ENCODE results near the gene MARVELD3. TPM values are rescaled to one million over a fixed set of nuclear protein-coding genes. Genes with fewer than 3 reads are reported as not detected.
"Not testable (repeated sequence)": the region's sequence is repeated elsewhere in the genome, so short reads cannot be mapped to it uniquely, and the experiment has no call there.

MARVELD3 gene
- total RNA-seq, 2 donors from 2014 or later, result not detected

DNA sequence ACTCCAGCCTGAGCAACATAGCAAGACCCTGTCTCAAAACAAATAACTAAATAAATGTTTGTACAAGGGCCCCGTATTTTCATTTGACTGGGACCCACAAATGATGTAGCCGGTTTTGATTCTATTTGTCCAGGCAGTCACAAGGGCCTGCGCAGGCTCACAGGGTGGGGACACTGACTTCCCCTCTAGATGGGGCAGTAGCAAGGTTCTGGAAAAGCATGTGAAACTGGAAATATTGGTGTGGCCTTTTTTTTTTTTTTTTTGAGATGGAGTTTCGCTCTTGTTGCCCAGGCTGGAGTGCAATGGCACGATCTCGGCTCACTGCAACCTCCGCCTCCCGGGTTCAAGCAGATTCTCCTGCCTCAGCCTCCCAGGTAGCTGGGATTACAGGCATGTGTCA is 11.0 kb upstream of the MARVELD3 start:
- DNase-seq; intact Hi-C loops (cut with DNase I); ATAC-seq: not testable (repeated sequence)

DNA sequence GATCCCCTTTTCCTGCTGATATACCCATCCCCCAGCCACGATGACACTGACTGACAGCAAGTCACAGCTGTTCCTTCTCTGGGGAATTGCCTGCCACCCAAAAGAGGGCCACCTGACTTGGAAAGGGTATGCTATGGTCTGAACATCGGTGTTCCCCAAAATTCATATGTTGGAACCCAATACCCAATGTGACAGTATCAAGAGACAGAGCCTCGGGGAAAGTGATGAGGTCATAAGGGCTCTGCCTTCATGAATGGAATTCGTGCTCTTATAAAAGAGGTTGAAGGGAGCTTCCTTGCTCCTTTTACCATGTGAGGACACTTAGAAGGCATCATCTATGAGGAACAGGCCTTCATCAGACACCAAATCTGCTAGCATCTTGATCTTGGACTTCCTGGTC is 7.6 kb upstream of the MARVELD3 start:
- ATAC-seq, result no peak
- intact Hi-C loops (cut with DNase I), result no loop called here
- DNase-seq, result no peak

DNA sequence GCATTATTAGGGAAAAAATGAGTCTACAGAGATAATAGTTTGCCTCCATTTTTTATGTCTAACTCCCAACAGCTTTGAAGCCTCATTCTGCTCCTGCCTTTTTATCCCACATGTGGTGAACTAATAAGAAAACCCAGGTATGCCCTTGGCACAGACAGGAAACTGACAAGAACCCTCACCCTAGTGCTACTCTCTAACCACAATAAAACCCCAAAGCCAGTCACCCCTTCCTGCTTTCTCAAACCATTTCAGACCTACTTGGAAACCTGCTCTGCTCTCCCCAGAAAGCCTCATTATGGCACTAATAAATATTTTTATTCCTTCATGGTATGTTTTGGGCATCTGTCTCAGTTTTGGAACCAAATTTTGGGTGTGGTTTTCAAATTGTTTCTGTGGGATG is 3.9 kb upstream of the MARVELD3 start:
- intact Hi-C loops (cut with DNase I), result no loop called here
- no peak for ATAC-seq
- DNase-seq, result no peak

DNA sequence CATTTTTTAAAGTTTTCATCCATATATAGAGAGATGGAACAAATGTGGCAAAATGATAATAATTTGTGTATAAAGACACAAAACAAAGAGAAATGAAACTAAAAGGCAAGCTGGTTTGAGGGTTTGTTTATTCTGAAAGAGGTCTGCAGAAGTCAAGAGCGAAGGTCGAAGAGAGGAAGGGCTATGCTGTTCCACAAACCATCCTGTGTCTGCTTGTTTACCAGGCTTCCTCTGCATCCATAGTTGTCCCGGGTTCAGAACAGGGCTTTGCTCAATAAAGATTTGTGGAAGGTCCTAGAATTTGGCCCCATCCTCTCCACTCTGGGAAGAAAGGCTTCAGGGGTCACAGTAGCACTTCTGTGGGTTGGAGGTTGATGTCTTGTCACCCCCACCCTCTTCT is 2.4 kb upstream of the MARVELD3 start:
- ATAC-seq (no peak), DNase-seq (no peak)
- intact Hi-C loops (cut with DNase I), result no loop called here

DNA sequence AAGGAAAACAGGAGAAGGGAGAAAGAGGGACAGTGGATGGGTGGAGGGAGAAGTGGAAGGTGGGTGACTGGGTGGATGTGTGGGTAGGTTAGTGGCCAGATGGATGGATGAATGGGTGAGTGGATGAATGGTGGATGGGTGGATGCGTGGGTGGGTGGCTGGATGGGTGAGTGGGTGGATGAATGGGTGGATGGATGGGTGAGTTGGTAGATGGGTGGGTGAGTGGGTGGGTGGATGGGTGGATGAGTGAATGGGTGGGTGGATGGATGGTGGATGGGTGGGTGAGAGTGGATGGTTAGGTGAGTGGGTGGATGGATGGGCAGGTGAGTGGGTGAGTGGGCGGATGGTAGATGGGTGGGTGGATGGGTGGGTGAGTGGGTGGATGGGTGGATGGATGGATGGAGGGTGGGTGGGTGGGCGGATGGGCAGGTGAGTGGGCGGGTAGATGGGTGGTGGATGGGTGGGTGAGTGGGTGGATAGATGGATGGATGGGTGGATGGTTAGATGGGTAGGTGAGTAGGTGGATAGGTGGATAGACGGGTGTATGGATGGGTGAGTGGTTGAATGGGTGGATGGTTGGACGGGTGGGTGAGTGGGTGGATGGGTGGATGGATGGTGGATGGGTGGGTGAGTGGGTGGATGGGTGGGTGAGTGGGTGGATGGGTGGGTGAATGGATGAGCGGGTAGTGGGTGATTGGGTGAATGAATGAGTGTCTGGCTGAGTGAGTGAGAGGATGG is 702 bp upstream of the MARVELD3 start:
- intact Hi-C loops (cut with DNase I), result no loop called here
- ATAC-seq (no peak), DNase-seq (no peak)

DNA sequence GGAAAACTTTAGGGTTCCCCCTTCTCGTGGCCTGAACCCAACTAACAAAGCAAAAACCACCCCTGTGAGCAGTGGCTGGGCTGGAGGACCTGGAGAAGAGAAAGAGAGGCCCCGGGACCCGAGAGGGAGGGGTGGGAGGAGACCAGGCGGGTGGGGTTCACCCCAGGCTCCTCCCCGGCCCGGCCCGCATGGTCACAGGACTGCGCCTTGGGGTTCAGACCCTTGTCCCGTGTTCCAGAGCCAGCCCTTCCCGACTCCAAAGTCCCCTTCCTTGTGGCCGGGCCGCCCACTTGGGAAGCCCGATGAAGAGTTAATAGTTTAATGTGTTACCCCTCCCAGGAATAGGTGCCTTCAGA is 852 bp downstream of the MARVELD3 start:
- DNase-seq (no peak), ATAC-seq (peak in 1 of 2 donors; percentile 43)
- intact Hi-C loops (cut with DNase I), result no loop called here

DNA sequence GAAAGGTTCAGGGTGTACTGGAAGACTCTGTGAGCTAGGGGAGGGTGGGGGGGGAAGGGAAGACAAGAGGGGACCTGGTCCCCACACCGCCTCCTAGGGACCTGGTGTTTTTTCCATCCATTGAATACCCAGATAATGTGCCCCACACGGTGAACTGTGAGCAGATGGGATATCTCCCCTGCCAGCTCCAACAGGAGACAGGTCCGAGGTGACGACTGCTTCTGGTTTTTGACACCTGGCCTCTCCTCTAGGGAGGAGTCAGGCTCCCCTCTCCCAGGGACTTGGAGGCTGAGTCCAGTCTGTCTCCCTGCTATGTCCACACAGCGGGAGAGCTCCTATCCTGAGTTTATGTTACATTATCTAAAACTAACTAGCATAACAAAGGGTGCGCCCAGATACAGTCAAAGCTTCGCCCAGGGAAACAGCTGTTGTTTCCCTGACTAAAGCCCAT is 1.8 kb downstream of the MARVELD3 start:
- no peak for ATAC-seq
- intact Hi-C loops (cut with DNase I), result no loop called here
- DNase-seq, result no peak

DNA sequence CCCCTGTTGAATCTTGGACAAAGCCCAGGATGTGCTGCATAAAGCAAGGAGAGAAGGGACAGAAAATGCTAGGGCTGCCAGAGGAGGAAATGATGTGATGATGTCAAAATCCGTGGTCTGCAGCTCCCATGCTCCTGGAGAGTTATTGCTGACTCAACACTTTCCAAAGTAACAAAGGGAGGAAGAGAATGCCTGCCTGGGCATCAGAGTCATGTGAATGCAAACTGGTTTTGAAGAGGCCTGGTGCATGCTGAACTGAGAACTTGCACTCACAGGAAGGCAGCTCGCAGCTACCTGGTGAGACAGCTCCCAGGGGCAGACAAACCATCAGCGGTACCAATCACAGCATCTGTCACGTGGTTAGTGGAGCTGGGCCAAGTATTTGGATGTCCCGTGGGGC is 2.8 kb downstream of the MARVELD3 start:
- intact Hi-C loops (cut with DNase I), result no loop called here
- ATAC-seq (no peak), DNase-seq (no peak)

DNA sequence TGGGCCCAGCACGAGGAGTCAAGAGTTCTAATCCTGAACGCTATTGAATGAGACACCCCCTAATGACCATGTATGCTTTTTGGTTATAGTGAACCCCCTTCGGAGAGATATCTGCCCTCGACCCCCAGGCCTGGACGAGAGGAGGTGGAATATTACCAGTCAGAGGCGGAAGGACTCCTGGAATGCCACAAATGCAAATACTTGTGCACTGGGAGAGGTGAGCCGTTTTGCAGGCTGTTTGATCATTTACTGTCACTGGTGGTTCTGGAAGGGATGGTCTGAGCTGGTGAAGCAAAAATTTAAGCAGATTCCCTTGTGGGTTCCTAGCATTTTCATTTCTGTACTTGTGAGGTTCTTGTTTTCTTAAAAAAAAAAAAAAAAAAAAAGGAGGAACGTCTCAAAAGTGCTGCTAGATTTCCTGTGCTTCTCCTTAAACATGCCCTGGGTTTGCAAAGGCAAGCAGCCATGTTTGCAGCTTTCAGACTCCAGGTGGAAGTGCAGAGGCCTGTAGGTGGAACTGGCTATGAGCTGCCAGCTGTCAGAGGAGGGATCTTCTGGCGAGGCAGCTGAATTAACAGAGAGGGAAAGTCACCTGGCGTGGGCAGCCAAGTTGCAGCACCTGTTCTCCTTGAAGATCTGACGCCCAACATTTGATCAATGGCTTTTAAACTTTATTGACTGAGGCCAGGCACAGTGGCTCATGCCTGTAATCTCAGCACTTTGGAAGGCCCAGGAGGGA is 3.5 kb downstream of the MARVELD3 start:
- DNase-seq (no peak), ATAC-seq (no peak)
- intact Hi-C loops (cut with DNase I), result no loop called here

DNA sequence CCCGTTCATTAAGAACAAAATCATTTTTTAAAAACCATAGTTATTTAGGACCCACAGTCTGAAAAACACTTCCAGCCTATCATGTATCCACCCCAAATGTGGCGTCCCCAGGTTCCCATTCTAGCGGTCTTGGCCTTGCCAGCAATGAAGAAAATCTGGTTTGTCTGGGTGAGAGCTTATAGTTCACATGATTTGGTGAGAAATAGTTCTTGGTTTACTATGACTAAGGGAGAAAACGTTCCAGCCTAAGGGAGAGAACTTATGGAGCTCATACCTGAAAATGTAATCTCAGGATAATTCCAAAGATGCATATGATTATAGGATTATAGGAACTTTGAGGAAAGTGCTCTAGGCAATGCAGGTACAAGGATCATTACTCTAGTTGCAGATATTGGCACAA is 4.8 kb downstream of the MARVELD3 start:
- intact Hi-C loops (cut with DNase I), result no loop called here
- ATAC-seq (no peak), DNase-seq (no peak)

DNA sequence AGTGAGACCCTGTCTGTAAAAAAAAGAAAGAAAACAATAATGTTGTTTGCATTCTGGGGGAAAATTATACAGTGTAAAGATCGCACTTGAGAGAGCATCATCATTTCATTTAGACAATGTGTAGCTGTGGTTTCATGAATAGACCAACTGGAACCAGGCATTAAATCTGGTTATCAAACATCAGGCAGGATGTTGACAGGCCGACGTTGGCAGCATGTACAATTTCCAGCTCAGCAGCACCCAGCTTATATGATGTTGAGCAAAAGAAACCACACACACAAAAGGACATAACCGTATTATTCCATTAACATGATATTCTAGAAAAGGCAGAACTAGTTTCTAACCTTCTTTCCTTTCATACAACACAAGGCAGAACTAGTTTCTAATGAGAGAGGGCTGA is 5.8 kb downstream of the MARVELD3 start:
- DNase-seq (no peak), ATAC-seq (no peak)
- intact Hi-C loops (cut with DNase I), result no loop called here

DNA sequence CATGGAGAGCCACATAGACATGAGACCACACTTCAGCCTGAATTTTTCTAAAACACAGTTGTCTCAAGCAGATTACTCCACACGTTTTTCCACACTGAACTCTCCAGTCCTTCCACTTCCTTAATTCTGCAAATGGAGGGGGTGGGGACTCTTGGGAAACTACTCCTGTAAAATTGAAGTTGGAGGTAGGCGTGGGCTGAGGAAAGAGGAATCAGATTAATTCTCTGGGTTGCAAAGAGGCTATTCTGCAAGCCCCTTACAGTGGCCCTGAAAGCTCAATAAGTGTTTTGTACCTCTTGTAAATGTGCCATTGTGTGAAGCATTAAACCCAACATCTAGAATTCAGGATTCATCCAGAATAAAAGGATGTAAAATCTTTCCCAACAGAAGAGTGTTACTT is 9.6 kb downstream of the MARVELD3 start:
- intact Hi-C loops (cut with DNase I), result no loop called here
- DNase-seq, result no peak
- no peak for ATAC-seq

DNA sequence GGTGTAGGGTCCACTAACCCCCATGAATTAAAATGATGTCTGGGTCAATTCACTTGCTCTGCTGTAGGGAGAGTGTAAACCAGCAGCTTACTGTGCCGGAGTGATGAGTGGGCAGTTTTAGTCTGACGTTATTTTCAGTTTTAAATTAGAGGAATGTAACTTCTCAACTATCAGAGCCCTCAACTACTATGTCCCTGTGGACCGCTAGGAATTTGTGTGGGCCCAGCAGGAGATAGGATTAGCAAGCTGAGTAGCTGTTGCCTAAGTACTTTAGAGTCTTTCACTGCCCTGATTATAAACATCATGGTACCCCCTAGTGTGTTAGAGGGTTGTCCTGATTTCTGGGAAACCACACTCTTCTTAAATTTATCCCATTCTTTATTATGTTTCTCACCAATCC is 11.4 kb downstream of the MARVELD3 start:
- ATAC-seq, result peak; percentile 59 to 72
- no peak for DNase-seq
- intact Hi-C loops (cut with DNase I), result no loop called here

DNA sequence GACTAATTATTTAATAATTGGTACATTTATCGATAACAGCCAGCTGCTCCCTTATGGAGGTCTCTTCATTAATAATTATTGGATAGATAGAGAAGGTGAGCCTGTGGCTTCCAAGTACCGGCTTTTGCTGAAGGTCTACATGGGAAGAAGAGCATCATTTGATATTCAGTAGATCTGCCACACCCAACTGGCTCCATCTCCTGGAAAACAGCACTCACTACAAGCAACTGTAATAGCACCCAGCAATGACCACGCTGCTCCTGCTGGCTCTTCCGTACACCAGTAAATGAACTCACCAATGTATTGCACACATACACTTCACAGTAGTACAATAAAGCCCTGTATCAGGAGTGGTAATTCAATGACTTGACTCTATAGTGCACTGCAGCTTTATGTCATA is 19.5 kb downstream of the MARVELD3 start:
- ATAC-seq (no peak), DNase-seq (no peak)

DNA sequence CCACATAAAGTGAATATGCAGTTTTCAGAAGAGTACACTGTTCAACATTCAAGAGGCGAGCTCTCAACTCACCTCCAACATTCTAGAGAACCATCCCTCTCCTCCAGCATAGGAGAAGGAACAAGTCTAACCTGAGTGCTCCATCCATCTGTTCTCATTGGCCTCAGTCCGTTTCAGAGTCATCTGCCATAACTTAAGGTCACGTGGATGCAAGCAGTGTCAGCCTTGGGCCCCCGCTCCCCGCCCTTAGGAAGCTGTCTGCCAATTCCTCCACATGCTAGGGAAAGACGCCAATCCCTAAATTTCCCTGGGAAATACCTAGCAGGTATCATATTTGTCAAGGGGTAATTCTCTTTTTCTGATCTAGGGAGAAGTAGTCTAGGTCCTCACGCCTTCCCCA is 21.4 kb downstream of the MARVELD3 start:
- intact Hi-C loops (cut with DNase I), result no loop called here
- DNase-seq (no peak), ATAC-seq (no peak)

More for the DNA sequence above, 19.5 kb downstream of the MARVELD3 start:
- intact Hi-C loops (cut with DNase I), result no loop called here

DNA sequence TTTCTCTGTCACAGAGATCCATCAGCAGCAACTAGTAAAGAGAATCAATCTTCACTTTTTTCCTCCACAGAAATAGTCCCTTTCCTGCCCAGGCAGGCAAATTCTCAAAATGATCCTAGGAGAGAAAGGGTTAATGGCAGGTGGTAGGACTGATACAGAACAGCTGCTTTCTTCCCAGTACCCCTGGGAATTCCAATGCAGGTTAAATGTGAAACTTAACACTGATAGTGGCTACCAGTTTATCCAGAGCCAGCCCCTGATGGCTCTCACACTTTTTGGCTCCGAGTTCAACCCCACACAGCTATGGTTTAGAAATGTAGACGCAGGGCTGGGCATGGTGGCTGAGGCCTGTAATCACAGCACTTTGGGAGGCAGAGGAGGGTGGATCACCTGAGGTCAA is 22.2 kb downstream of the MARVELD3 start:
- ATAC-seq (no peak), DNase-seq (no peak)
- intact Hi-C loops (cut with DNase I), result no loop called here

DNA sequence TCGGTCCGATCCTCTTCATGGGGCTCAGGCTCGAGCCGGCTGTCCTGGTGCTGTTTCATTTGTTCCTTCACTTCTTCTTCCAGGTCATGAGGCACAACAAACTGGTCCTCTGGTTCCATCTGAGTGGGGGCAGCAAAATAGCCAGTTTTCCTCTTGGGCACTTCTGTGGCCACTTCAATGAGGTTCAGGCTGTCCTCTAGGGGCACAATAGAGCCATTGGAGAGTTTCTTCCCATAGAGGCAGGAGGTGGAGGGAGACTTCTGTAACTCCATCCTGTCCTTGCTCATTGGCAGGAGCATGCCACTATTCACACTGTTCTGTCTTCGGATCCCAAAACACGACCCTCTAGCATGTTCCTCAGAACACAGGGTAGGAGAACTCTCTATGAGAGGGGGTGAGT is 22.9 kb downstream of the MARVELD3 start:
- intact Hi-C loops (cut with DNase I), result no loop called here
- ATAC-seq, result peak in 1 of 2 donors; percentile 25

DNA sequence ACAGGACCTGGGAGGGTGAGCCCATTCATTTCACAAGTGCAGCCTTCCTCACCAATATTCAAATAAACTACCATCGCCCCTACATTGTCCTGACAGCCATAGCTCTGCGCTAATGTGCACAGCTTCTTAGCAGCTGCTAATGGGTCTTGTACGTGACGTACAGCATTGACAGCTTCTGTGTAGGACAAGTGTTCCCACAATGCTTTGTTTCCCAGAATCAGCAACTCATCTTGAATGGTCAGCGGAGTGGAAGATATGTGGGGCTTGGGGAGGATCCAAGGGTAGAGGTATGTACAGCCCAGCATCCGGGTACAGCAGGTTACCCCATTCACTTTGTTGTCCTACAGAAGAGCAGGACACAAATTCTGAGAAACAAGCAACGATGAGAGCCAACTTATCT is 23.7 kb downstream of the MARVELD3 start:
- DNase-seq (no peak), ATAC-seq (no peak)
- intact Hi-C loops (cut with DNase I), result no loop called here

More for the DNA sequence above, 22.9 kb downstream of the MARVELD3 start:
- no peak for DNase-seq

DNA sequence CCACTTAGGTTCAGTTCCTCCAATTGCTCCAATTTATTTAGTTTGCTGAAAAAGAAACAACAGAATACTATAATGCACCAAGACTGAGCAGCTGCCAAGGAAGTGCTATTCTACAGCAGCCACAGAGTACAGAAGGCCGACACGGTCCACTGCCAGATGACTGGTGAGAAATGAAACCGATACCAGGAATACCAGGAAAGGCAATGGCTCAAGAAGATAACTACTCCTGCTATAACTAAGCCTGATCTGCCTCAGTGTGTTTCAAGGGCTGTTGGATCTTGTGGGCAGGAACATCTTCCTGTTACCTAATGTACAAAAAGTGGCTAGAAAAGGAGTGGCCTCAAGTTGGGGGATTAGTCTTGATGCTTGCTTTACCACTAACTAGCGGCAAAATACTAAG is 32.8 kb downstream of the MARVELD3 start:
- intact Hi-C loops (cut with DNase I), result no loop called here
- DNase-seq, result no peak
- no peak for ATAC-seq

DNA sequence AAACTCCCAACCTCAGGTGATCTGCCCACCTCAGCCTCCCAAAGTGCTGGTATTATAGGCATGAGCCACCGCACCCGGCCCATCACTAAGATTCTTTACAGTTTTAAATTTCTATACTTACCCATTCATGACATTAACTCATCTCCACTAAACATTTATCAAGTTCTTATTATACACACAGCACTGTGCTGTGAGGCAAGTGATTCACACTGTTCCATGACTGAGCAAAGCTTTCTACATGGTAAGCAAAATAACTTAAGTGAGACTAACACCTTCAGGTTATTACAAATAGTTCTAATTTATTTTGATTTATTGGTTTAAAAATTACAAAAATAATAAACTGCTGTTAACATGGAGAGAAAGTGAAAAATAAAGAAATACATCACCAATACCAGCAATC is 33.5 kb downstream of the MARVELD3 start:
- ATAC-seq, result no peak
- no peak for DNase-seq
- intact Hi-C loops (cut with DNase I), result no loop called here

DNA sequence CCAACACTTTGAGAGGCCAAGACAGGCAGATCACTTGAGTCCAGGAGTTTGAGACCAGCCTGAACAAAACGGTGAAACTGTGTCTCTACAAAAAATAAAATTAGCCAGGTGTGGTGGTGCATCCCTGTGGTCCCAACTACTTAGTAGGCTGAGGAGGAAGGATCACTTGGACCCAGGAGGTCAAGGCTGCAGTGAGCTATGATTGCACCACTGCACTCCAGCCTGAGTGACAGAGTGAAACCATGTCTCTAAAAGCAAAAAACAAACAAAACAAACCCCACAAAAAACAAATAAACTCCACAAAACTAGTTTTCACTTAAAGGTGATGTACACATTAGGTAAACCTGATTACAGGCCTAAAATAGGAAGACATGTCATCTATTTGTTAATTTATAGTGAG is 40.3 kb downstream of the MARVELD3 start:
- ATAC-seq (no peak), DNase-seq (no peak)
- intact Hi-C loops (cut with DNase I), result no loop called here
